Activated naive CD4-positive, alpha-beta T cell treated with anti-CD3 and anti-CD28 coated beads, Interleukin-2, amount 50 U/mL, for 72 hours (primary cell): Measurements from ENCODE around the gene PLA2G2C. TPM values are rescaled to one million over a fixed set of nuclear protein-coding genes. Genes with fewer than 3 reads are reported as not detected.

Source experiments
- ATAC-seq, 2 donors: fragments of 150-1000 bp; cut with Tn5 transposase; 2 replicates each; pipeline ENCODE4 v1.10.0; 2021; ENCODE audit warnings: mild to moderate bottlenecking in 2 of 2, moderate library complexity in 2 of 2
- DNase-seq, 2 donors: peaks; one replicate each; pipeline ENCODE4 v3.0.0; 2021 to 2022; ENCODE audit warnings: low spot score in 2 of 2
- H3K27ac Mint-ChIP-seq, 2 donors: one replicate each; pipeline ENCODE4 v1.8.0; 2022; ENCODE audit warnings: mild to moderate bottlenecking in 2 of 2, mixed read lengths in 2 of 2
- H3K36me3 Mint-ChIP-seq, 2 donors: one replicate each; pipeline ENCODE4 v1.8.0; 2022; ENCODE audit warnings: mixed read lengths in 2 of 2
- H3K9me3 Mint-ChIP-seq, 2 donors: one replicate each; pipeline ENCODE4 v1.8.0; 2022; ENCODE audit warnings: mixed read lengths in 2 of 2
- total RNA-seq, 2 donors: library from RNA; stranded (reverse); gene quantifications; one replicate each; pipeline ENCODE4 v1.2.3, GENCODE V29; 2022

PLA2G2C gene
- total RNA-seq, 2 donors from 2014 or later: 0.58 TPM; not detected in 1

- H3K9me3 Mint-ChIP-seq: no peaks in the 10 kb centered on the region
- ATAC-seq (no peak), DNase-seq (no peak)
- no peak overlapping the region for H3K27ac Mint-ChIP-seq
- no peaks in the 10 kb centered on the region for H3K36me3 Mint-ChIP-seq
These were observed 35.3 kb downstream of the PLA2G2C start for GRCh38 chr1:20150969-20151368.

DNA sequence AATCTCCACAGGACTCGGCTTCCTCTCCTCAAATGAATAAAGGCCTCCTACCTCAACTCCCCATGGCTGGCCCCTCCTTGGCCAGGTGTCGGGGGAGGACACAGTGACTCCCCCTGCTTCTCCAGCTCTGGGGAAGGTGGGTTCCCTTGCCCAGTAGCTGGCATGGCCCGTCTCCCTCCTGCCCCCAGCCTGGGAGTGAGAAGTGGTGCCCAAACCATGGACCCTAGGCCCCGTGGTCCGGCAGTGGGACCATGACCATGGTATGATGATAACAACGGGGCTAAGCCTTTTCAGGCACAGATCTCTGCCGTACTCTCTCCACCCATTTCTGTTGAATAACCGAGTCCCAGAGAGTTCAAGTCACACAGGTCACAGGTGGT lies 36.0 kb downstream of the PLA2G2C start:
- DNase-seq (no peak), ATAC-seq (no peak)
- Mint-ChIP-seq H3K27ac (no peak overlapping the region), H3K9me3 (no peaks in the 10 kb centered on the region), H3K36me3 (no peaks in the 10 kb centered on the region)

GRCh38 chr1:20149601-20150325 lies 36.6 kb downstream of the PLA2G2C start:
- DNase-seq (no peak), ATAC-seq (no peak)
- Mint-ChIP-seq H3K36me3 (no peaks in the 10 kb centered on the region), H3K27ac (no peak overlapping the region), H3K9me3 (no peaks in the 10 kb centered on the region)

- ATAC-seq: no peak
- Mint-ChIP-seq H3K36me3 (no peaks in the 10 kb centered on the region), H3K27ac (no peak overlapping the region), H3K9me3 (no peaks in the 10 kb centered on the region)
- DNase-seq: no peak
These were observed 37.5 kb downstream of the PLA2G2C start for GRCh38 chr1:20148571-20149500.

DNA sequence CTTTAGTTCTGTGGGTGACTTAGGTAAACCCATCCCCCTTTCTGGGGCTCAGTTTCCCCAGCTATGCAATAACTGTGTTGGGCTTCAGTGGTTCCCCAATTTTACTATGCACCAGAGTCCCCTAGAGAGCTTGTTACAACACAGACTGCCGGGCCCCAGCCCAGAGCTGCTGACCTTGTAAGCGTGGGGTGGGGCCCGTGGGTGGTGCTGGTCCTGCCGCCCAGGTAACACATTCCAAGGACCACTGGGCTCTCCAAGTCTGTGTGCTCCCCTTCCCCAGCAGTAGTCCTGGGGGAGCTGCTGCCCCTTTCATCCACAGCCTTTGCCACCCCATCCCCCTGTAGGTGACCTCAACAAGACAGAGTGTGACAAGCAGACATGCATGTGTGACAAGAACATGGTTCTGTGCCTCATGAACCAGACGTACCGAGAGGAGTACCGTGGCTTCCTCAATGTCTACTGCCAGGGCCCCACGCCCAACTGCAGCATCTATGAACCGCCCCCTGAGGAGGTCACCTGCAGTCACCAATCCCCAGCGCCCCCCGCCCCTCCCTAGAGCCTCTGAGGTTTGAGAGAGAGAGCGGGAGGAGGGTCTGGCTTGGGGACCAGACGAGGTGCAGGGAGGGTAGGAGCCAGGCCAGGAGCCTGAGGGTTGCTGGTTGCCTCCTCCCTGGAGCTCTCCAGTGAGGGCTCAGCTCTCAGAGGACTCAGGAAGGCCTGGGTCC lies 38.3 kb downstream of the PLA2G2C start:
- H3K27ac Mint-ChIP-seq: peak overlapping the region in 1 of 2 donors; percentile 41
- ATAC-seq (no peak), DNase-seq (no peak)
- no peaks in the 10 kb centered on the region for H3K36me3 Mint-ChIP-seq
- H3K9me3 Mint-ChIP-seq: no peaks in the 10 kb centered on the region

DNA sequence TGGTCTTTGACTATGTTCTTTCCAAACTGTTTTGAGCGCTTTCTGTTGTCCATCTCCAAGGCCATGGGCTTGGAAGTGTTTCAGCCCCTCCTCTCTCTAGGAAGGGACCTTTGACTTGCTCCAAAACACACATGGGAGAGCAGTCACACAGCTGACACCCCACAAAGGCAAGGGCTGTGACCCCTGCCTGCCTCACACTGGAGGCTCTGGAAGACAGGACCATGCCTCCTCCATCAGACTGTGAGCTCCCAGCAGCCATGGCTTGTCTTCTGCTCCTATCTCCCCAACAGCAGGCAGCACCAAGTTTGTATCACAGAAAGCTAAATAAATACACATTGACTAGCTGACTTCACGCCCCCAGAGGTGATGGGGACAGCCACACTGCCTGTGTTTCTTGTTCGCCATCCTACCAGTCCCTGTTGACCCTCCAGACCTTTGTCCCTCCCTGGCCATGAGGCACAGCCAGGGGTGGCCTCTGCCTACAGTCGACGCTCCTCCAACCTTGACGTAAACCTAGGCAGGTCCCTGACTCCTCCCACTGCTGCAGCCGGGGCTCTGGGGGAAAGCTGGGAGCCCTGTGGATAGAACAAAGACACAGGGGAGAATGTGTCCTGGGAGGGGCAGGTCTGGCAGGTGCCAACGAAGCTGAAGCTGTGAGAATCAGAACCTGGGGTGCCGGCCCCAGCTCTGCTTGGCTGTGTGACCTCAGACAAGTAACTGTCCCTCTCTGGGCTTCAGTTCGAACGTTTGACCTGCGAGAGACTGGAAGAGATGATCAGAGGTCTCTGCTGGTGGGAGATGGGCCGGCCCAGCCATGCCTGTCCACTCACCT lies 42.4 kb downstream of the PLA2G2C start:
- H3K27ac Mint-ChIP-seq: peak overlapping the region; percentile 52 to 53
- ATAC-seq (no peak), DNase-seq (no peak)
- no peaks in the 10 kb centered on the region for H3K9me3 Mint-ChIP-seq
- no peaks in the 10 kb centered on the region for H3K36me3 Mint-ChIP-seq

- ATAC-seq (no peak), DNase-seq (no peak)
- no peaks in the 10 kb centered on the region for H3K9me3 Mint-ChIP-seq
- H3K27ac Mint-ChIP-seq: no peak overlapping the region
- H3K36me3 Mint-ChIP-seq: no peaks in the 10 kb centered on the region
These were observed 43.0 kb downstream of the PLA2G2C start for GRCh38 chr1:20143318-20143717.

DNA sequence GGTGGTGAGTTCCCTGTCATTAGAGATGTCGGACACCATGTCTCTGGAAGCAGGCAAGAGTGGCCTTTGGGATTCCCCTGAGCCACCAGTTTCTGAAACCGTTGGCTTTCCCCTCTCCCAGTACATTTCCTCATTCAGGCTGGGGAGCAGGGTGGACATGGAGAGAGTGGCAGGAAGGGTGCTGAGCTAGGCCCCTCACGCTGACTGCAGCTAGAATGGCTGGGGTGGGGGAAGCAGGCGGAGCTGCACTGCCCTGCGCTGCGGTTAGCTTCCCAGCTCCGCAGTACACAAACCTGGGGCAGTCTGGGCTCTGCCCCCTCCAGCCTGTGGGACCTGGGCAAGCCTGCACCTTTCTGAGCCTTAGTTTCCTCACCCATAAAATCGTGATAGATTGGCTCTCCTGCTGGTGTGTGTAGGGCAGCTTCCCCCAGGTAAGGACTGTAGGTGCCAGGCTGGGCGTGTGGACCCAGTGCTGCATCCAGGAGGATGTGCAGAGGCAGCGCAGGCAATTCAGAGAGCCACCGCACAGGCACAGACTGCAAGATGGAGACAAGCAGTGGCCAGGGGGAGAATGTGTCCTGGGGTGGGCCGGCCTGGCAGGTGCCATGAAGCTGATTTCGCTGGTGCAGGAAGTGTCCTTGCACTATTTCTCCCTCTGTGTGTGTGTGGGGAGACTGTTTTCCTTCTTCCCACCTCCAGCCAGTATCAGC lies 44.2 kb downstream of the PLA2G2C start:
- no peak for DNase-seq
- ATAC-seq: no peak
- H3K9me3 Mint-ChIP-seq: no peaks in the 10 kb centered on the region
- no peaks in the 10 kb centered on the region for H3K36me3 Mint-ChIP-seq
- no peak overlapping the region for H3K27ac Mint-ChIP-seq

DNA sequence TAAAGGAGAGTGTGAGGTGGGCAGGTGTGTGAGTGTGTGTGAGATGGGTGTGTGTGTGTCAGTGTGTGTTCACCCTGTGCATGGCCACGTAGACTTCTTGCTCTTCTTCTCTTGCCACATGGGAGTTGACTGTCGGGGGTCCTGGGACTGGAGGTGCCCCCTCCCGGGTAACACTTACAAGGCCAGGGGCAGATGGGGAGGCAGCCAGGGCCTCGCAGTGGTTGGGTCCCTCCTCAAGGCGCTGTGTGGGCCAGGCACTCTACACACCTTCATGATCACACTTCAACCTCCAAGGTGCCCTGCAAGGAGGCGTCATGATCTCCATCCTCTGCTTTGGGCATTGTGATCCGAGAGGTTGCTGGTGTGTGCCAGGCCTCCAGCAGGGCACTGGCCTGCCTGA lies 44.9 kb downstream of the PLA2G2C start:
- Mint-ChIP-seq H3K36me3 (no peaks in the 10 kb centered on the region), H3K27ac (no peak overlapping the region), H3K9me3 (no peaks in the 10 kb centered on the region)
- DNase-seq: no peak
- ATAC-seq: no peak

DNA sequence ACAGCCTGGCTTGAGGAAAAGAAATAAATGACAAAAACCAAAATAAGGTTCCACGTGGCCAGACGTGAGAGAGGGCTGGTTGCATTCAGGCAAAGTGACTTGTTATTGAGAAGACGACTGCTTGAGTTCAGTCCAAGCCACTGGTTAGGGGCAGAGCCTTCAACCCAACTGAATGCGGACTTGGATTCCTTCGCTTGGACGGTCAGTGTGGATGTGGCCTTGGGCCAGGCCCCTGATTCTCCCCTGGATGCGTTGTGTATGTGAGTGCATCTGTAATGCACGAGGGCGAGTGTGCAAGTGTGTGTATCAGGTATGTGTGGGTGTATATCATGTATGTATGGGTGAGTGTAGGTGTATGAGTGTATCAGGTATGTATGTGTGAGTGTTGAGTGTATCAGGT lies 45.3 kb downstream of the PLA2G2C start:
- Mint-ChIP-seq H3K36me3 (no peaks in the 10 kb centered on the region), H3K9me3 (no peaks in the 10 kb centered on the region), H3K27ac (no peak overlapping the region)
- DNase-seq: no peak
- ATAC-seq: no peak

DNA sequence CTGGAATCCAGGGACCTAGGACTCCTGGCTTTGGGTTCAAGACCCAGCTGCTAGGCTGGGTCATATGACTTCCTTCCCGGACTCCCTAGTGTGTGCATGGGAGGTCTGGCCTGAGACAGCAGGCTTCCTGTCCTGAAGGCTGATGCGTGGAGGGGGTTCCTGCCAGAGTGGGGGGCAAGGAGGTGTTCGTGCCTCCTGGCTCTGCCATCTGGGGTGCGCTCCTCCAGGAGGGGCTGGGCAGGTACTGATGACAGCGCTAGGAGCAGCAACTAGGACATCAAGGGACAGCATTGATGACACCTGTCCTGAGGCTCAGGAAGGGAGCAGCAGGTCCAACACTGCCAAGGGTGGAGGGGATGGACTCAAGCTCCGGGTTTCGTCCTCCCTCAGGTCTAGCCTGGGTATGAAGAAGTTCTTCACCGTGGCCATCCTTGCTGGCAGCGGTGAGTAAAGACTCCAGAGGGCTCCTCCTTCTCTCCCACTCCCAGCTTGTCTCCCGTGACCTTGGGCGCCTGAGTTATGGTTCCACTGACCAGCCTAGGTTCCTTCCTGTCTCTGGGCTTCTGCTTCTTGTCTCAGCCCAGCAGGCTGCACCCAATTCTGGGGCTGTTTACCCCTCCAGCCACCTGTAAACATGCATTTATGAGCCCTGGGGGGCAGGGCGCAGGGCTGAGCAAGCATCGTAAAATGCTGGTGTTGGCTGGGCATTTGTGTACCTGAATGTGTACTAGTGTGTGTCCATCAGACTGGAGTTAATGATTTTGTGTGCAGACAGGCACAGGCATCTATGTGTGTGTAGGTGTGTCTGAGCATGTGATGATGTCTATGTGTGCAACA lies 46.3 kb downstream of the PLA2G2C start:
- H3K9me3 Mint-ChIP-seq: no peaks in the 10 kb centered on the region
- no peak overlapping the region for H3K27ac Mint-ChIP-seq
- no peaks in the 10 kb centered on the region for H3K36me3 Mint-ChIP-seq
- ATAC-seq (no peak), DNase-seq (no peak)

DNA sequence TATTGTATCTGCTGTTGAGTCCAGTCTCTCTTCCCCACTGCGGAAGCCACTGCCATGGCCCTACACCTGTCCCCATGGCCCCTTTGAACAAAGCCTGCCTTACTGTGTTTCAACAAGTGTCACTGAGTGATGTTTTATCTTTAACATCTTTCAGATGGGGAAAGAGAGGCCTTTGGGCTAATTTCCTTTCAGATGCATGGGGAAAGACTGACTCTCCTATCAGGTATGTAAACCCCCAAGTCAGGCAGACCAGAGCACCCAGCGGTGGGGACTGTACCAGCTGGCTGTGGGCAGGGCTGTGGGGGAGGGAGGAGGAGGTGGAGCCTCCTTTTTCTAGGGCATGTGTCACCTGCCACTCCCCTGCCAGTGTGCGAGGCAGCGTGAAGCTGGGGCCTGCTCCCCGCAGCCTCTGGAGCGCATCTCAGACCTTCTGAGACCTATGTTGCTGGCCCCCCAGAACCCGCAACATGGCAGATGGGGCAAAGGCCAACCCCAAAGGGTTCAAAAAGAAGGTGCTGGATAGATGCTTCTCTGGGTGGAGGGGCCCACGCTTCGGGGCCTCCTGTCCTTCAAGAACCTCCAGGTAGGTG lies 47.3 kb downstream of the PLA2G2C start, which contains the start of gene PLA2G2F:
PLA2G2F (plus strand) TSS at position 363 of the 590 bp plus-strand sequence; CDS start at position 468, 105 bp downstream.
- H3K36me3 Mint-ChIP-seq: no peaks in the 10 kb centered on the region
- H3K27ac Mint-ChIP-seq: peak within 1 kb of the TSS in 1 of 2 donors; percentile 18
- no peaks in the 10 kb centered on the region for H3K9me3 Mint-ChIP-seq
- DNase-seq (no peak), ATAC-seq (no peak)

DNA sequence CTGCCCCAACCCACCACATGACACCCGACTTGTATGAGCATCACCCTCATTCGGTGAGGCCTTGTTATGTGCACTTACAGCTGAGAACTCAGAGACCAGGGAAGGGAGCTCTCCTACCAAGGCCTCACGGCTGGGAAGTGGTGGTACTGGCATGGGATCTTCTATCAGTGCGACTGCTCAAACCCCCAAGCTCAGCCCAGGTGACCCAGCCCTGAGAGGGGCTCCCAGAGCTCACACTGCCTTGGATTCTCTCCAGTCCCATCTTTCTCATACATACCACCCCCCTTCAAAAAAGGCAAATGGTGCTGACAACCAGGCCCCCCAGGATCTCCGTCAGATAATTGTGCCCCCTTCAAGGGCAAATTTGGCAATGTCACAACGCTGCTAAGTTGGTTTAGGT lies 48.0 kb downstream of the PLA2G2C start:
- no peak for ATAC-seq
- Mint-ChIP-seq H3K9me3 (no peaks in the 10 kb centered on the region), H3K27ac (no peak overlapping the region), H3K36me3 (no peaks in the 10 kb centered on the region)
- no peak for DNase-seq

DNA sequence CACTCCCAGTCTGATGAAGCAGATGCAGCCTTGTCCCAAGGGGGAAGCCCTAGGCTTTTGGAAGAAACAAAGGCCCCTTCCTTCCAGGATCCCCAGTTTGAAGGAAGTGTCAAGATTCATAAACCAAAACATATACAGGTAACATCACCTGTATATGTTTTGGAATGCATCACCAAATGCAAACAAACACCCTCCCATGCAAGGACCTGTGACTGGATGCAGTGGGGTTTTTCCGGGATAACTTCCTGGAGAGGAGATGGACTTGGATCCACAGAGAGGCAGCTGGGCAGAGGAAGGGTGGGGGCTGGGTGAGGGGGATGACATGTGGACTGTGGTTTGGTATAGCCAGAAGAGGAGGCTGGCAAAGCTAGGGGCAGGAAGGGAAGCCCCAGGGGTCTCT lies 48.7 kb downstream of the PLA2G2C start:
- DNase-seq (no peak), ATAC-seq (no peak)
- Mint-ChIP-seq H3K27ac (no peak overlapping the region), H3K36me3 (no peaks in the 10 kb centered on the region), H3K9me3 (no peaks in the 10 kb centered on the region)

GRCh38 chr1:20137055-20137454 lies 49.3 kb downstream of the PLA2G2C start:
- DNase-seq: no peak
- ATAC-seq: no peak
- H3K9me3 Mint-ChIP-seq: no peaks in the 10 kb centered on the region
- no peak overlapping the region for H3K27ac Mint-ChIP-seq
- H3K36me3 Mint-ChIP-seq: no peaks in the 10 kb centered on the region
